Activated CD8-positive, alpha-beta memory T cell treated with anti-CD3 and anti-CD28 coated beads for 36 hours (primary cell): ENCODE measurements around the gene BCAS3. TPM values are rescaled to one million over a fixed set of nuclear protein-coding genes. Genes with fewer than 3 reads are reported as not detected.

Experiments used
- CTCF ChIA-PET: fragments of 350-600 bp; sonication (Branson Sonifier 250); formaldehyde crosslinking; loops from one replicate; lab custom pipeline; 2021; ENCODE audit warnings: antibody characterized with exemption; lab: Charles Lee
- POLR2A ChIA-PET: fragments of 350-600 bp; sonication (Branson Sonifier 250); formaldehyde crosslinking; loops from one replicate; lab custom pipeline; 2021; ENCODE audit warnings: antibody characterized with exemption; lab: Charles Lee
- total RNA-seq, 2 experiments: library from RNA; stranded (reverse); gene quantifications; one replicate each; pipeline ENCODE4 v1.2.3, GENCODE V29; 2021

The BCAS3 gene
- total RNA-seq, 2 experiments from 2014 or later, result 6.9 to 9.3 TPM

DNA sequence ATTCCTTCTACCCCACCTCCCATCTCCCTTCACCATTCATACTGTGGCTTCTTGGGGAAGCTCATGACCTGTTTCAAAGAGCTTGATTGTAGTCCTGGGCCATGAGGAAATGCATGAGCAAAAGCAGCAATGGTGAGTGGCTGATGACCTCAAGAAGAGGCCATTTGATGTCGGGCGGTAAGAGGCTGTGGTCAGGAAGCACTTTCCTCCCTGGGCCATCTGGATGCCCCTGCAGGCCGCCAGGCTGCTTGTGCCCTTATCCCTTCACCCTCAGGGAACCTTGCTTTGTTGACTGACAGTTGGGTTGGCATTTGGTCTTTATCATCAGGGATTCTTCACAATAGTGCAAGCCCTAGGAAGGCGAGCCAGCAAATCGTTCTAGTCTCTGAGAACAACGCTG lies 643.7 kb downstream of the BCAS3 start:
- CTCF ChIA-PET, result no interaction called here
- POLR2A ChIA-PET, result no interaction called here

DNA sequence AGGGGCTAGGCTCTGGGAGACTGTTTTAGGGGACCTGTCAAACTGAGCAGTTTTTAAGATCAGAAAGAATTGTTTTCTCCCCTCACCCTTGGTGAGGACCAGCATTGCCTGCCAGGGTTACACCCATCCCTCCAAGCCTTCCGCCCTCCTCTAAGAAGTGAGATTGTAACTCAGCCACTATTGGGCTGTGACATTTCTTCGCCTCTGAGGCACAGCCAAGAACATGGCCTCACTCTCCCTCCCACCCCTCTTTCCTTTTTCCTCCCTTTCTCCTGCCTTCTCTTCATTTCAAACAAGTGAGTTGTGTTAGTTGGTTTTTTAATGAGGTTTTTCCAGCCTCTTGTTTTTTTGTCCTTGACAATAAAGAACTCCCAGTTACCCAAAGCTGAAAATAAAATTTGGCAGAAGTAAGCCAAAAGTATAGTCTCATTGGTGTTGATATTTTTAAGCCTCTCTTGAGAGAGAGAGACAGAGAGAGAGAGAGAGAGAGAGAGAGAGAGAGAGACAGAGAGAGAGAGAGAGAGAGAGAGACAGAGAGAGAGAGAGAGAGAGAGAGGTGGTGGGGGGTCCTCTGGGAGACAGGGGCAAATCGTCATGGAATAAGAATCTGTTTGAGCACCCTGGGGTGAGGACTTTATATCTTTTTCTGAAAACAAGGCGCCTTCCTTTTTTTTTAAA lies 644.8 kb downstream of the BCAS3 start:
- POLR2A ChIA-PET, result no interaction called here

DNA sequence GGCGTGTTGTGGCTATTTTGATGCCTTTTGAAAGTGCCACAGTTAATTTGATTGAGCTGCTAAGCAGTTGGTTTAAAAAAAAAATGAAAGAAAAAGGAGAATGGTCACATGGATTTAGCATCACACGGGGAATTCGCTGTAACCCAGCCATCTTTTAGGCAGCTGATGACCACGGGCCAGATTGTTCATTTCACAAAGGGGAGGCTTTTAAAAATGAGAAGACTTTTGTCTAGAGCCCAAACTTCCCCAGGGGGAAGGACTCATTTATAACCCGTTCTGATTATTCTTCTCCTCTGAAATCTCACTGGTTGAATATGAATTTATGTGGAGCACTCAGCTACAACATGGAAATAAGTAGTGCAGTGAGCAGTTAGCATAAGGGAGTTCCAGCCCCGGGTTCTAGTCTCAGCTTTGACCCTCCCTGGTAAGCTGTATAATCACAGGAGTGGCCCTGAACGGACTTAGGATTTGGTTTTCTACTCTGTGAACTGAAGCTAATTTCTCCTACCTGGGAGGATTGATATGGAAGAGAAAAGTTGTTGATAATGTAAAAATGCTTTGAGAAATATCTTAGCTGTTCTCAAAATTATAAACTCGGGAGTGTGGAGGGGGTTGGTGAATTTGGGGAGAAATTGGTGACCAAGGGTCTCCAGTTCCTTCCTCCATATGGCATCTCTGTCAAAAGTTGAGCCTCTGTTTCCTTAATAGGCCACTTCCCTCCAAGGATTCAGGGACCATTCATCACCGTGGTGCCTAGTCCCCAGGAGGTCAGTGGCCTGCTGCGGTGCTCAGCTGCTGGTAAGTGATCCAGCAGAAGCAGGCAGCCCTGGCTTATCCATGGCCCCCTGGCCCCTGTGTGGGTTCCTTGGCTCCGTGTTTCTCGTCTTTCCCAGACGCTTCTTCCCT lies 645.6 kb downstream of the BCAS3 start:
- ChIA-PET CTCF (no interaction called here), POLR2A (no interaction called here)

More for the DNA sequence above, 644.8 kb downstream of the BCAS3 start:
- CTCF ChIA-PET, result no interaction called here

DNA sequence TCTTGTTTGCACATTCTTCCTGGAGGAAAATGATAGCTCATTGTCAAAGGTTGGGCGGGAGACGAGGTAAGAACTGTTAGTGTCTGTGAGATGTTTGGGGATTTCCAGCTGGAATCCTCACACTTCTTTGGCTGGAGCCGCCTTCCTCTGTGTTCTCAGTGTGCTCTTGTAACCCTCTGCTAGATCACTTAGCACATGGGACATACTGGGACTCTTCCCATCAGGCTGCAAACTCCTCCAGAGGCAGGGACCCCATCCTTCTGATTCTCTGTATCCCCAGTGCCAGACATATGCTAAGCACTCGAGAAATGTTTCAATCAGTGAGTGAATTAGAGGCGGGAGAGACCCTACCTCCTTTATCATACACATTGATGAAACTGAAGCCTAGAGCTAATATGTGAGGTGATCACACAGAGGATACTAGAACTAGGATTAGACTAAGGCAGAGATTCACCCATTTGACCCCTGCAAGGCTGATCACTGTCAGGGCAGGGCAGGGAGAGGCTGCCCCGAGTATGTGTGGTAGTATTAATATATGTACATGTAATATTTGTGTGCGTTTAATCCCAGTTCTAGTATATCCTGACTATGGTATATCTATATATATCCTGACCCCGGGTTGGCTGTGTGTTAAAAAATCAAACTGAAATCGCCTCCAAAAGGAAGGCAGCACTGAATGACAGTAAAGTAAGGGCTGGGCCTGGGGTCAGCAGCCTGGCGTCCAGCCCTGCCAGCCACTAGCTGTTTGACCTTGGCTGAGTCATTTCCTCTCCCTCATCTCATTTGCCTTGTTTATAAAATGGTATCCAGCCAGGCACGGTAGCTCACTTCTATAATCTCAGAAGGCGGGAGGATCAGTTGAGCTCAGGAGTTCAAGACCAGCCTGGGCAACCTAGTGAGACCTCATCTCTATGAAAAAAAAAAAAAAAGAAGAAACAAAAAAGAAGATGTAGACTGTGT lies 646.5 kb downstream of the BCAS3 start:
- ChIA-PET CTCF (no interaction called here), POLR2A (no interaction called here)

DNA sequence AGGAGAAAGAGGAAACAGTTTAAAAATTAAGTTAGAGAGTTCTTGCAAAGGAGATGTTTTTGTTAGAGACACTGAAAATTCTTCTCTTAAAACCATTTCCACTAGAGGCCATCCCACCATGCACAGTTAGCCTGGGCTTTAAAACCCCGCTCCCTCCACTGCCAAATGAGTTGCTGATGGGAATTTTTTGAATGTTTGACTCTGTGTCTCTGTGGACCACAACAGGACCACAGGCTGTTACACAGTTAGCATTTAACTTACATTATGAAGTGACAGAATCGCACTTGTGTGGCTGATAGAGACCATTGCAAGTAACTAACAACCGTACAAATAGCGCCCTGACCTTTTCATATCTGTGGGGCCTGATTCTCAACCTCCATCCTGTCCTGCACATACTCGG lies 647.3 kb downstream of the BCAS3 start:
- POLR2A ChIA-PET, result no interaction called here
- CTCF ChIA-PET, result no interaction called here

DNA sequence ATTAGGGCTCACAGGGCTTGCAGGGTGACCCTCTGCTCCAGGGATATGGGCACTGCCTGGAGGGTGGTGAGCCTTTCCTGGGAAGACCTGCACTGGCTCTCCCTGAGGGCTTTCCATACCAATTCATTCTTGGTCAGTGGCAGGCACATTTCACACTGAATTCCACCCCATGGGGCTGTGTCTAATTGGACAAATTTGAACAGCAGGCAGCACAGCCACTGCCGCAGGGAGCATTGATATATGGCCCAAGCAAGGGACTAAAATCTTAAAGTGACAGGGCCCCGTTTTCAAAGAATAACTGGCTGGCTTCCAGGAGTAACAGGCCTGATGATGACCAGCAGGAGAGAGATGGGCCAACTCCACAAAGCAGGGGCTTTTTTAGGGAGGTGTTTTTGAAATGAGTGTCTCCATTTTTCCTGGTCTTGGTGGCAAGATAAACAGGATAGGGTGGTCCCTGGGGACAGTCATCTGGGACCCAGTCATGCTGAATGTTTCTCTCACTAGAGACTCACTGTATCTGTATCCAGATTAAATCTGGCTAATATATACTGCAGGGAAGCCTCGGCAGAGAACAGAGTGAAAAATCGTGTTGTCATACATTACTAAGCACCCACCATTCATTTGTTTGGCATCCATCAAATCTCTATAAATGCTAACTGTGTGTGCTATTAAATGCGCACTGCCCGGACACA lies 647.9 kb downstream of the BCAS3 start:
- ChIA-PET CTCF (no interaction called here), POLR2A (no interaction called here)

DNA sequence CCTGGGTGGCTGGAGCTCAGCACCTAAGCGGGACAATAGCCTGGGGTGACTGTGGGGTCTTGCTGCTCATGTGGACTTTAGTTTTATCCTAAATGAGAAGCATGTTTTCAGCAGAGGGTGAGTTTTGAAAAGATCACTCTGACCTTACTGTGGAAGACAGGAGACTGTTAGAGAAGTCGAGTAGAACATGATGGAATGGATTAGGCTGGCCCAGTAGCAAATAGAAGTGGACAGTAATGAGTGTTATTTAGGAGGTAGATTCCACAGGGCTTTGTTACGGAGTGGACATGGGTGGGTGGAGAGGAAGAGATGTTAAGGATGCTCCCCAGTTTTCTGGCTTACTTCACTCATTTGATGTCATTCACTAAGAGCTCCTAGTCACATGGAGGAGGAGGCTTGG lies 648.7 kb downstream of the BCAS3 start:
- POLR2A ChIA-PET, result no interaction called here

DNA sequence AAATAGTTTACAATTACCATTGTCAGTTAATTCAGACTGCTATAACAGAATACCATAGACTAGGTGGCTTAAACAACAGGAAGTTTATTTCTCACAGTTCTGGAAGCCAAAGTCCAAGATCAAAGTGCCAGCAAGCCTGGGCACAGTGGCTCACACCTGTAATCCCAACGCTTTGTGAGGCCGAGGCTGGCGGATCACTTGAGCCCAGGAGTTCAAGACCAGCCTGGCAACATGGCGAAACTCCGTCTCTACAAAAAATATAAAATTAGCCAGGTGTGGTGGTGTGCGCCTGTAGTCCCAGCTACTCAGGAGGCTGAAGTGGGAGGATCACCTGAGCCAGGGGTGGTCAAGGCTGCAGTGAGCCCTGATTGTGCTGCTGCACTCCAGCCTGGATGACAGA lies 650.7 kb downstream of the BCAS3 start:
- CTCF ChIA-PET, result no interaction called here
- POLR2A ChIA-PET, result no interaction called here

More for the DNA sequence above, 648.7 kb downstream of the BCAS3 start:
- CTCF ChIA-PET, result no interaction called here

DNA sequence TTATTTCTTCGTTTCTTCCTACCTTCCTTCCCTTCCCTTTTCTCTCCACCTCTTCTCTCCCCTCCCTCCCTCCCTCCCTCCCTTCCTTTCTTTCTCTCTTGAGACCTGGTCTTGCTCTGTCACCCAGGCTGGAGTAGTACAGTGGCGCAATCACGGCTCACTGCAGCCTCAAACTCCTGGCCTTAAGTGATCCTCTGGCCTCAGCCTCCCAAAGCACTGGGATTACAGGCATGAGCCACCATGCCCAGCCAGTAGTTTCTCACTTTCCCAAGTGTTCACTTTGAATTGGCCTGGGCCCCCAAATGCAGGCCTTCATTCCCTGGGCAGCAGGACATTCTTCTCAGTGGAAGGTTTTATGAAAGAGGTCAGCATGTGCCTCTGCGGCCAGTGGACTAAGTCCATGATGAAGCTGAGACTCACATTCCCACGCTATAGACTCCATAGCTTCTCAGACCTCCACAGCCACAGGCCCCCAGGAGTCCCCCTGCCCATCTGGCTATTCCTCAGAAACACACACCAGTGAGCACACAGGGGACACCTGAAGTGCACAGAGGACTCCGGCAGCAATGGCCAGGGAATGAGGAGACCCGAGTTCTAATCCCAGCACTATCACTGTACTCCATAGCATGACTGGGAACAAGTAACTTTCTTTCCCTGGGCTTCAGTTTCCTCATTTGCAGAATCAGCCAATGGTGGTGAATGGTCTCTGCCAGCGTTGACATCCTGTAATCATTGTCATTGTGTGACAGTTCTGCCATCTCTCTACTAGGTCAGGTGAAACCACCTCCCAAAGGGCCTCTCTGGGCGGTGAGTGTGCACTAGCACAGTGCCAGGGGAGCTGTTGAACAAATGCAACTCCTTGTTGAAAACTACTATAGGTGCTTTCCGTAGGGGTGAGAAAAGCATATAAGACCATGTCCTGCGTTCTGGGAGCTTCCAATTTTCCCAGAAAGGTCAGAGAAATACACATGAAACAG lies 652.8 kb downstream of the BCAS3 start:
- ChIA-PET POLR2A (no interaction called here), CTCF (no interaction called here)

DNA sequence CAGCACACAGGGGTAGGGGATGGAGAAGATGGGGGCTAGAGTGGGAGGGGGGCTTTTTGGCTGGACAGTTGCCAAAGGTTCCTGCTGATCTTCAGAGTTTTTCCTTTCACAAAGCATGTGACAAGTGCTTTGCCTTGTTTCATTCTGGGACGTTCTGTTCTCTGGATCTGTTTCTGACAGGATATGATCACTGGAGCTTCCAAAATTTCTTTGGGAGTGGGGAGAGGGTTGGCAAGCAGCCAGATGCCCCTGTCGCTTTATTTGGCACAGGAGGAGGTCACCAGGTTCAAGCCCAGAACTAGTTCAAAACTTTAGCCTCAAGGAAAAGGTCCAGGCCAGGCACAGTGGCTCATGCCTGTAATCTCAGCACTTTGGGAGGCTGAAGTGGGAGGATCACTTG lies 653.5 kb downstream of the BCAS3 start:
- CTCF ChIA-PET, result no interaction called here

DNA sequence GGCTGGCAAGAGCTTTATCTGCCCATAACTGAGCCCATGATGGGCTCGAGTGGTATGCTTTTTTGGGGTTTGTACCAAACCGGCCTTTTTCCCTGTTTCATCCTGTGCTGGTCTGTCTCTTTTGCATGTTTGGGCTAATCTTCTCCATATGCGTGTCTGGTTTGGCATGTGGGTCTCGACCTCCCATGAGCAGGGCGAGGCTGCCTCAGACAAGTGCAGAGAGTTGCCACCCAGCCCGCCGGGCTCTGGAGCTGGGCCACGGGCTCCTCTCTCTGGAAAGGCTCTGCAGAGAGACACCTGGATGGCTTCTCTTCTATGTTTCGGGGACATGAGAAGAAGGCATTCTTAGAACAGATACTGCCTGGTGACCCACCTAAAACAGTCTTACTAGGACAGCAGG lies 654.2 kb downstream of the BCAS3 start:
- ChIA-PET CTCF (no interaction called here), POLR2A (no interaction called here)

More for the DNA sequence above, 653.5 kb downstream of the BCAS3 start:
- POLR2A ChIA-PET, result no interaction called here

DNA sequence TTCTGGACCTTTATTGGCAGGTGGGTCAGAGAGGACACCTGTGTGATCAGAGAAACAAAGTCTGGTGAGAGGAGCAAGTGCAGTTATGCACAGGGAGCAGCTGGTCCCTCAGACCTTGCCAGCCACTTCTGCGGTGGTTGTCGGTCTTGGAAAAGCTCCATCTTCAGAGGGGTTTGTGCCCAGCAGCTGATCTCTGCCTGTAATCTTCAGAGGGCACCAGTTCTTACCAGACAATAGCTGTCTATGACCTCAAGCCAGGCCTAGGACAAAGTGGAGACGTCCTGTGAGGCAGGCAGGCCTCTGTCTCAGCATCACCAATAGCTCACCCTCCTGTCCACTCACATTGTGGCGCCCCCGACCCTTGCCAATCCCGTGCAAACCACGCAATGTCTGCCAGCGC lies 655.5 kb downstream of the BCAS3 start:
- CTCF ChIA-PET, result no interaction called here

DNA sequence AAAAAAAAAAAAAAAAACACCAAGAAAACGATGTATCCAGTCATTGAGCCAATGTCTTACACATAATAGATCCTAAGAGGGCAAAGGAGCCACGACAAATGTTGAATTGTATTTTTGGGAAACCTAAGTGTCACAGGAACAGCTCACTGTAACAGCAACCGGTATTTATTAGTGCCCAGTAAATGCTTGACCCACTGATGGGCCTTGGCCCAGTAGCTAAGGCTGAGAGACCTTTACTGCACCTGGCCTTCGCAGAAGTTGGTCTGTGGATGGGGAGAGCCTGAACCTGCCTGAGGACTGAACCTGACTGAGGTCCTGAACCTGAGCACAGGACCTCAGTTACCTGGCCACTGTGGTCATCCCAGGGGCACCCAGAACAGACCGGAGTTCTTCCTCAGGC lies 657.0 kb downstream of the BCAS3 start:
- POLR2A ChIA-PET, result no interaction called here
- CTCF ChIA-PET, result no interaction called here

More for the DNA sequence above, 655.5 kb downstream of the BCAS3 start:
- POLR2A ChIA-PET, result no interaction called here

DNA sequence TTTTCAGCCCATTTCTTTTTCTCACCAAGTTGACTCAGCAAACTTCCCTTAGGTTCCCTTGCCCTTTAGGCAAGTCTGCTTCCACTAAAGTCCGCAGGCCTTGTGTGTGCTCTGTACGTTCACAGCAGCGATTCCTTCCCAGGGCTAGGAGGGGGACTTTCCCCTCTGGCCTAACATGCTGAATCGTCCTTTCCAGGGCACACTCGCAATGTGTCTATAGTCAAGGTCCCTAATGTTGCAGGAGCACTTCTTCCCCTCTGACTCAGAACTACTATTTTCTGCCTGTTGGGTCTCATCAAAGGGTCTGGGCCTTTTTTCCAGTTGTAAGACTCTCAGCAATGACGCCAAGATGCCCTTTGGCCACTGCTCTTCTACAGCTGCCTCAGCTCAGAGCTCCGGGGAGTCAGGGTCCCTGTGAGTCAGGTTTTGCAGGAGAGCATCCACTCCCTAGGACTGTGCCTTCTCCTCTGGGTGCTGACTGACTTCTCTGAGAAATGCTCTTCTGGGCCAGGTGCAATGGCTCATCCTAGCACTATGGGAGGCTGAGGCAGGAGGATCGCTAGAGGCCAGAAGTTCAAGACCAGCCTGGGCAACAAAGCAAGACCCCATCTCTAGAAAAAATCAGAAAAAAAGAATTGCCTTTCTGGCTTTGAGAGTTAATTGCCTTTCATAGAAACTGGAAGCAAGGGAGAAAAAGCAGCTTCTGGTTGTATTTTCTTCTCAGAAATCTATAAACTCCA lies 657.6 kb downstream of the BCAS3 start:
- POLR2A ChIA-PET, result no interaction called here
- CTCF ChIA-PET, result no interaction called here

DNA sequence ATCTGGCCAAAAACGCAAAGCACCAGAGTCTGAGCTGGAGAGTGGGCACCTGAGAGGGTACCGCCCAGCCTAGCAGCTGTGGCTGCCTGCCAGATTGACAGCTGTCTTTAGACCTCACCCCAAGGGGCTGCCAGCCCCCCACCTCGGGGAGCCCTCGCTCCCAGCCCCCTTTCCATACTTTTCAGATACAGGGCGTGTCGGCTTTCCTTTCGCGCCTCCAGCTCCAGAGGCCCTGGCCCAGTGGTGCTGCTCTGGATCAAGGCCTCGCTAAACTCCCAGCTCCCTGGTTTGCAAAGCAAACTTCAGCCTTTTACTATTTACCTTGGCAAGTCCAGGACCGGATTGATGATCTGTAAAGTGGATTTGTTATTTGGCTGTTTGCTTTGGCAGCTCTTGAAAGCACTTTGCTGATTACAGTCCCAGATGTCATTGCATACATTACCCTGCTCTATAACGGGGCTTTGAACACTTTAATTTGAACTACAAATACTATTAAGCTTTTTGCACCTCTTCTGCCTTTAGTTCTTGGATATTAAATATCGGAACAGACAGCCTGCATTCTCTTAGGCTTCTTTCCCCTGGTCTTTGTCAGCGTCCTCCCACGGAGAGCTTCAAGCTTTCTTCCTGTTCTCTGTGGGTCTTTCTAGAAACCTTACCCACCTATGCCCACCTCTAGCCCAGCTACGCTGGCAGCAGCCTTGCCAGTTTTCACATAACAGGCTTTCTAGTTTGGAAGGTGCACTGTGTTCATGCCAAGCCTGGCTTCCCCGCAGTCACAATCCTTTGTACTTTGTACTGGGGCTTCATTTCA lies 658.4 kb downstream of the BCAS3 start:
- ChIA-PET POLR2A (no interaction called here), CTCF (no interaction called here)

DNA sequence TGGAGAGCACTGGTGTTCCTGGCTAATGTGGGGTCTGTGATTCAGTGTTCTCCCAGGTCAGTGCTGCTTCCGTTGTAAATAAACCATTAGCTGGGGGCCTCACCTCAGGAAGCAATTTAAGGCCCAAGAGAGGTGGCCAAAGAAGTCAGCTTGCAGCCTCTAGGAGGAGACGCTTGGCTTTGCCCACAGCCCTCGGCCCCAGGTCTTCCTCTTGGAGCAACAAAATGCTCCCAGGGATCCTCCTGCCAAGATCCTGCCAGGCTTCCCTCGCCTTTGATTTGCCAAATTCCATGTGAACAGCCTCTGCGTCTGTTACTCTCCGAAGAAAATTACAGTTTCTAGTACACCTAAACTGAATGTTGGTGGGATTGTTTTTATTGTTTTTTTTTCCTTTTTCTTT lies 659.6 kb downstream of the BCAS3 start:
- POLR2A ChIA-PET, result no interaction called here

More for the DNA sequence above, 659.6 kb downstream of the BCAS3 start:
- CTCF ChIA-PET, result no interaction called here
